ENCODE results near the gene RNF135. TPM values are rescaled to one million over a fixed set of nuclear protein-coding genes. Genes with fewer than 3 reads are reported as not detected.

The RNF135 gene
- total and polyA plus RNA-seq, 4 experiments from 2014 or later = 3.9 to 10.5 (median 7.8) TPM

GRCh38 chr17:30990458-30990857 is 19.6 kb downstream of the RNF135 start:
- Mint-ChIP-seq H3K27ac (no peak overlapping the region), H3K4me3 (no peak overlapping the region), H3K9me3 (no peaks in the 10 kb centered on the region), H3K4me1 (peaks cover 0 to 4% (median under 1%) of the 10 kb centered on the region in 4 donors), H3K27me3 (no peaks in the 10 kb centered on the region), H3K36me3 (peaks cover 5 to 24% of the 10 kb centered on the region in 2 donors)
- no peaks in the 10 kb centered on the region for H3K9me3 ChIP-seq (ENCODE audit: control insufficient read depth in 1 of 2, low read length in 2 of 2)
- H3K36me3 ChIP-seq (ENCODE audit: insufficient read depth, low read length) = peaks cover 3% of the 10 kb centered on the region
- ChIA-PET POLR2A (ENCODE audit: partially characterized antibody) (no interaction called here), CTCF (ENCODE audit: partially characterized antibody) (no interaction called here)
- H3K27ac ChIP-seq (ENCODE audit: low read depth, low read length) = no peak overlapping the region
- no peaks in the 10 kb centered on the region for H3K4me1 ChIP-seq (ENCODE audit: insufficient read depth, low read length)
- H3K4me3 ChIP-seq (ENCODE audit: low read length in 2 of 2) = no peak overlapping the region
- intact Hi-C loops (cut with micrococcal nuclease) = no loop called here
- DNase-seq = no peak
- no peaks in the 10 kb centered on the region for H3K27me3 ChIP-seq (ENCODE audit: insufficient read depth, low read length)

GRCh38 chr17:30992551-30992950 is 21.7 kb downstream of the RNF135 start:
- no peaks in the 10 kb centered on the region for H3K36me3 ChIP-seq (ENCODE audit: insufficient read depth, low read length)
- H3K4me3 ChIP-seq (ENCODE audit: low read length in 2 of 2) = no peak overlapping the region
- CTCF ChIA-PET (ENCODE audit: partially characterized antibody) = no interaction called here
- POLR2A ChIA-PET (ENCODE audit: partially characterized antibody) = no interaction called here
- no peak overlapping the region for H3K27ac ChIP-seq (ENCODE audit: low read depth, low read length)
- H3K27me3 ChIP-seq (ENCODE audit: insufficient read depth, low read length) = no peaks in the 10 kb centered on the region
- H3K36me3 Mint-ChIP-seq = peaks cover 13 to 30% of the 10 kb centered on the region in 2 donors
- no peaks in the 10 kb centered on the region for H3K9me3 Mint-ChIP-seq
- no peaks in the 10 kb centered on the region for H3K4me1 ChIP-seq (ENCODE audit: insufficient read depth, low read length)
- intact Hi-C loops (cut with micrococcal nuclease) = no loop called here
- H3K4me3 Mint-ChIP-seq = no peak overlapping the region
- no peak for DNase-seq
- H3K27me3 Mint-ChIP-seq = no peaks in the 10 kb centered on the region
- H3K9me3 ChIP-seq (ENCODE audit: control insufficient read depth in 1 of 2, low read length in 2 of 2) = no peaks in the 10 kb centered on the region
- peak overlapping the region in 1 of 7 donors; percentile 81 for H3K27ac Mint-ChIP-seq
- peaks cover 0 to 4% (median 0%) of the 10 kb centered on the region in 4 donors for H3K4me1 Mint-ChIP-seq

- DNase-seq = no peak
- Histone ChIP-seq H3K4me3 (ENCODE audit: low read length in 2 of 2) (no peak overlapping the region), H3K36me3 (ENCODE audit: insufficient read depth, low read length) (peaks cover 6% of the 10 kb centered on the region), H3K27ac (ENCODE audit: low read depth, low read length) (no peak overlapping the region), H3K9me3 (ENCODE audit: control insufficient read depth in 1 of 2, low read length in 2 of 2) (no peaks in the 10 kb centered on the region), H3K27me3 (ENCODE audit: insufficient read depth, low read length) (no peaks in the 10 kb centered on the region), H3K4me1 (ENCODE audit: insufficient read depth, low read length) (no peaks in the 10 kb centered on the region)
- Mint-ChIP-seq H3K27ac (no peak overlapping the region), H3K4me3 (no peak overlapping the region), H3K4me1 (no peaks in the 10 kb centered on the region), H3K9me3 (no peaks in the 10 kb centered on the region), H3K36me3 (peaks cover 29 to 36% of the 10 kb centered on the region in 2 donors), H3K27me3 (no peaks in the 10 kb centered on the region)
- intact Hi-C loops (cut with micrococcal nuclease) = no loop called here
- POLR2A ChIA-PET (ENCODE audit: partially characterized antibody) = no interaction called here
- CTCF ChIA-PET (ENCODE audit: partially characterized antibody) = no interaction called here
Measured at GRCh38 chr17:30995347-30995746, 24.5 kb downstream of the RNF135 start.

- ChIA-PET POLR2A (ENCODE audit: partially characterized antibody) (interaction anchor here (0.9 kb wide), 1 partner anchor 12 kb away, joined by 3 read pairs; no protein-coding TSS in a partner anchor), CTCF (ENCODE audit: partially characterized antibody) (no interaction called here)
- Histone ChIP-seq H3K27me3 (ENCODE audit: insufficient read depth, low read length) (no peaks in the 10 kb centered on the region), H3K27ac (ENCODE audit: low read depth, low read length) (no peak overlapping the region), H3K36me3 (ENCODE audit: insufficient read depth, low read length) (peaks cover 6% of the 10 kb centered on the region), H3K4me1 (ENCODE audit: insufficient read depth, low read length) (no peaks in the 10 kb centered on the region), H3K4me3 (ENCODE audit: low read length in 2 of 2) (no peak overlapping the region), H3K9me3 (ENCODE audit: control insufficient read depth in 1 of 2, low read length in 2 of 2) (no peaks in the 10 kb centered on the region)
- peaks cover 29 to 30% of the 10 kb centered on the region in 2 donors for H3K36me3 Mint-ChIP-seq
- no peak for DNase-seq
- no peaks in the 10 kb centered on the region for H3K27me3 Mint-ChIP-seq
- H3K27ac Mint-ChIP-seq = no peak overlapping the region
- H3K9me3 Mint-ChIP-seq = no peaks in the 10 kb centered on the region
- intact Hi-C loops (cut with micrococcal nuclease) = no loop called here
- no peaks in the 10 kb centered on the region for H3K4me1 Mint-ChIP-seq
- H3K4me3 Mint-ChIP-seq = no peak overlapping the region
Measured at GRCh38 chr17:30996486-30996885, 25.6 kb downstream of the RNF135 start.

- Histone ChIP-seq H3K4me3 (ENCODE audit: low read length in 2 of 2) (no peak overlapping the region), H3K36me3 (ENCODE audit: insufficient read depth, low read length) (peaks cover 6% of the 10 kb centered on the region), H3K27me3 (ENCODE audit: insufficient read depth, low read length) (no peaks in the 10 kb centered on the region), H3K4me1 (ENCODE audit: insufficient read depth, low read length) (no peaks in the 10 kb centered on the region), H3K27ac (ENCODE audit: low read depth, low read length) (no peak overlapping the region), H3K9me3 (ENCODE audit: control insufficient read depth in 1 of 2, low read length in 2 of 2) (no peaks in the 10 kb centered on the region)
- POLR2A ChIA-PET (ENCODE audit: partially characterized antibody) = no interaction called here
- Mint-ChIP-seq H3K27me3 (no peaks in the 10 kb centered on the region), H3K4me3 (no peak overlapping the region), H3K36me3 (peaks cover 32 to 35% of the 10 kb centered on the region in 2 donors), H3K4me1 (no peaks in the 10 kb centered on the region), H3K9me3 (no peaks in the 10 kb centered on the region), H3K27ac (no peak overlapping the region)
- DNase-seq = no peak
- intact Hi-C loops (cut with micrococcal nuclease) = no loop called here
- CTCF ChIA-PET (ENCODE audit: partially characterized antibody) = no interaction called here
Measured at GRCh38 chr17:30997270-30997669, 26.4 kb downstream of the RNF135 start.

- H3K36me3 Mint-ChIP-seq = peaks cover 30 to 35% of the 10 kb centered on the region in 2 donors
- ChIA-PET POLR2A (ENCODE audit: partially characterized antibody) (no interaction called here), CTCF (ENCODE audit: partially characterized antibody) (no interaction called here)
- no peaks in the 10 kb centered on the region for H3K9me3 ChIP-seq (ENCODE audit: control insufficient read depth in 1 of 2, low read length in 2 of 2)
- no peaks in the 10 kb centered on the region for H3K4me1 Mint-ChIP-seq
- H3K27ac Mint-ChIP-seq = no peak overlapping the region
- peaks cover 6% of the 10 kb centered on the region for H3K36me3 ChIP-seq (ENCODE audit: insufficient read depth, low read length)
- intact Hi-C loops (cut with micrococcal nuclease) = no loop called here
- H3K27me3 ChIP-seq (ENCODE audit: insufficient read depth, low read length) = no peaks in the 10 kb centered on the region
- no peak overlapping the region for H3K27ac ChIP-seq (ENCODE audit: low read depth, low read length)
- H3K4me3 ChIP-seq (ENCODE audit: low read length in 2 of 2) = no peak overlapping the region
- no peak for DNase-seq
- H3K9me3 Mint-ChIP-seq = no peaks in the 10 kb centered on the region
- H3K27me3 Mint-ChIP-seq = no peaks in the 10 kb centered on the region
- H3K4me3 Mint-ChIP-seq = no peak overlapping the region
- H3K4me1 ChIP-seq (ENCODE audit: insufficient read depth, low read length) = no peaks in the 10 kb centered on the region
Measured at GRCh38 chr17:30997842-30998241, 27.0 kb downstream of the RNF135 start.

- Histone ChIP-seq H3K36me3 (ENCODE audit: insufficient read depth, low read length) (peaks cover 6% of the 10 kb centered on the region), H3K27me3 (ENCODE audit: insufficient read depth, low read length) (no peaks in the 10 kb centered on the region), H3K4me1 (ENCODE audit: insufficient read depth, low read length) (no peaks in the 10 kb centered on the region), H3K27ac (ENCODE audit: low read depth, low read length) (no peak overlapping the region), H3K4me3 (ENCODE audit: low read length in 2 of 2) (no peak overlapping the region), H3K9me3 (ENCODE audit: control insufficient read depth in 1 of 2, low read length in 2 of 2) (no peaks in the 10 kb centered on the region)
- Mint-ChIP-seq H3K27ac (no peak overlapping the region), H3K27me3 (no peaks in the 10 kb centered on the region), H3K4me3 (no peak overlapping the region), H3K36me3 (peaks cover 22 to 27% of the 10 kb centered on the region in 2 donors), H3K9me3 (peaks cover 0 to 2% (median 0%) of the 10 kb centered on the region in 8 donors), H3K4me1 (peaks cover 0 to 2% (median 0%) of the 10 kb centered on the region in 4 donors)
- no peak for DNase-seq
- POLR2A ChIA-PET (ENCODE audit: partially characterized antibody) = no interaction called here
- intact Hi-C loops (cut with micrococcal nuclease) = no loop called here
- CTCF ChIA-PET (ENCODE audit: partially characterized antibody) = no interaction called here
Measured at GRCh38 chr17:31002047-31002446, 31.2 kb downstream of the RNF135 start.

Measured in CD4-positive, alpha-beta memory T cell (primary cell).